Astrocyte (in vitro differentiated cells and primary cell): Measurements from ENCODE around the gene CGREF1. TPM values are rescaled to one million over a fixed set of nuclear protein-coding genes. Genes with fewer than 3 reads are reported as not detected.

ENCODE experiments used
- DNase-seq: peaks from one replicate; pipeline ENCODE4 v3.0.0-alpha.2; 2010; ENCODE audit warnings: low read depth
- FAIRE-seq: peaks from 2 replicates; lab custom pipeline; 2011; peaks lifted over from hg19 to GRCh38; lab: Jason Lieb, UNC
- H2AFZ ChIP-seq: 2 replicates; pipeline ENCODE4 v1.6.0; 2012; ENCODE audit warnings: low read depth, low read length, inconsistent platforms
- H3K27ac ChIP-seq: 2 replicates; pipeline ENCODE4 v1.5.1; 2011; ENCODE audit warnings: low read depth, low read length, inconsistent platforms
- H3K27me3 ChIP-seq: 2 replicates; pipeline ENCODE4 v1.6.0; 2011; ENCODE audit warnings: low read length, inconsistent platforms; ENCODE audit not compliant: insufficient read depth
- H3K36me3 ChIP-seq: 2 replicates; pipeline ENCODE4 v1.5.1; 2011; ENCODE audit warnings: low read length, inconsistent platforms; ENCODE audit not compliant: insufficient read depth
- H3K4me1 ChIP-seq: 2 replicates; pipeline ENCODE4 v1.5.1; 2011; ENCODE audit warnings: low read length, inconsistent platforms; ENCODE audit not compliant: insufficient read depth
- H3K4me2 ChIP-seq: 2 replicates; pipeline ENCODE4 v1.6.0; 2012; ENCODE audit warnings: low read length, inconsistent platforms
- H3K4me3 ChIP-seq: 2 replicates; pipeline ENCODE4 v1.5.1; 2011; ENCODE audit warnings: low read depth, mild to moderate bottlenecking, low read length, inconsistent platforms; ENCODE audit not compliant: insufficient read depth
- H3K79me2 ChIP-seq: 2 replicates; pipeline ENCODE4 v1.6.0; 2012; ENCODE audit warnings: mild to moderate bottlenecking, low read length, inconsistent platforms; ENCODE audit not compliant: insufficient read depth
- H3K9ac ChIP-seq: 2 replicates; pipeline ENCODE4 v1.6.0; 2012; ENCODE audit warnings: mild to moderate bottlenecking, low read length, inconsistent platforms
- H3K9me3 ChIP-seq: 2 replicates; pipeline ENCODE4 v1.5.1; 2012; ENCODE audit warnings: low read depth, mild to moderate bottlenecking, low read length, inconsistent platforms; ENCODE audit not compliant: insufficient read depth
- H4K20me1 ChIP-seq: 2 replicates; pipeline ENCODE4 v1.6.0; 2012; ENCODE audit warnings: low read length, inconsistent platforms; ENCODE audit not compliant: insufficient read depth
- H3K27ac Mint-ChIP-seq: one replicate; pipeline ENCODE4 v1.8.0; 2021; ENCODE audit warnings: mild to moderate bottlenecking, mixed read lengths; ENCODE audit not compliant: unreplicated experiment
- H3K27me3 Mint-ChIP-seq: one replicate; pipeline ENCODE4 v1.8.0; 2021; ENCODE audit warnings: low read depth, mixed read lengths; ENCODE audit not compliant: unreplicated experiment
- H3K36me3 Mint-ChIP-seq: one replicate; pipeline ENCODE4 v1.8.0; 2021; ENCODE audit warnings: low read depth, mixed read lengths; ENCODE audit not compliant: unreplicated experiment
- H3K4me1 Mint-ChIP-seq: one replicate; pipeline ENCODE4 v1.8.0; 2021; ENCODE audit warnings: low read depth, mixed read lengths; ENCODE audit not compliant: unreplicated experiment
- H3K4me3 Mint-ChIP-seq: one replicate; pipeline ENCODE4 v1.8.0; 2021; ENCODE audit warnings: mild to moderate bottlenecking, moderate library complexity, mixed read lengths; ENCODE audit not compliant: unreplicated experiment
- H3K9me3 Mint-ChIP-seq: one replicate; pipeline ENCODE4 v1.8.0; 2021; ENCODE audit warnings: mild to moderate bottlenecking, mixed read lengths; ENCODE audit not compliant: unreplicated experiment
- EZH2 ChIP-seq: IDR thresholded peaks from 2 replicates; pipeline ENCODE4 v1.6.1; 2012; ENCODE audit warnings: mild to moderate bottlenecking, low read length, inconsistent platforms; ENCODE audit not compliant: insufficient read depth
- total RNA-seq: library from RNA; stranded (reverse); gene quantifications from 2 replicates; pipeline ENCODE4 v1.2.1, GENCODE V29; 2021
- TF ChIP-seq, protein P1 (sequence below): IDR thresholded peaks from 2 replicates; pipeline ENCODE4 v1.5.1; 2011; ENCODE audit warnings: low read depth, mild to moderate bottlenecking, inconsistent platforms, low read length, moderate library complexity; ENCODE audit not compliant: insufficient read depth

Gene CGREF1
- total RNA-seq, 1 donor from 2014 or later = 1.8 TPM

DNA sequence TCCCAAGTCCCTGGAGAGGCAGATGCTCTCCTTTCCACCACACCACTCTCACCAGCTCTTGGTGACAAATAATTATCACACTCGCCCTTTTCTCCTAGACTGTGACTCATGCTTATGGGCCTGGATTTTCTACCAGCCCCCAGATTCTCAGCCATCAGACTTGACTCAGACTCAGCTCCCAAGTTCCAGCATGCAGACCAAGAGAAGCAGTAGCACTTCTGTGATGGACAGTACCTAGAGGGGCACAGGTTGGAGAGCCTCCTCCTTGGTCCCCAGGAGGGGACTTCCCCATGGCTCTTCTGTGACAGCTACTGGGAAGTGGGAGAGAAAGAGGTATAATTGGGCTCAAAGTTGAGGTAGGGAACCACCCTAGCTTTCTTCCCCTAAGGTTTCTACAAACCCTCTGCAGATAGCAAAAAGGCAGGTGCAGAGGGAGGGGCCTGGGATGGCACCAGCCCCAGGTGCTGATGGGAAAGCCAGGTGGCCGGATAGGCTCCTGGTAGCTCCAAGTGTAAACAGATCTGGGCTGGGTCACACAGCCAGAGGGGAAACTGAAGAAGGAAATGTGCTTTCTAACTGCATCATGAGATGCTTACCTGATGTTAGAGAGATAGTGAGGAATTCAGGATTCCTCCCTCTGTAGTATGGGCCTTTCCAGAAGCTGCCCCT is 34.0 kb upstream of the CGREF1 start:
- H3K4me1 ChIP-seq = no peaks in the 10 kb centered on the region
- H3K9me3 ChIP-seq = no peaks in the 10 kb centered on the region
- Mint-ChIP-seq H3K4me3 (peak overlapping the region; percentile 28), H3K36me3 (no peaks in the 10 kb centered on the region), H3K9me3 (peaks cover 2% of the 10 kb centered on the region), H3K27ac (no peak overlapping the region), H3K4me1 (no peaks in the 10 kb centered on the region), H3K27me3 (peaks cover 21% of the 10 kb centered on the region)
- FAIRE-seq (no peak), DNase-seq (no peak)
- peaks cover 10% of the 10 kb centered on the region for H3K27me3 ChIP-seq
- no peaks in the 10 kb centered on the region for H3K36me3 ChIP-seq
- H4K20me1 ChIP-seq = no peaks in the 10 kb centered on the region
- no peak overlapping the region for H3K27ac ChIP-seq
- no peaks in the 10 kb centered on the region for H3K79me2 ChIP-seq
- H3K4me3 ChIP-seq = no peak overlapping the region
- H3K9ac ChIP-seq = no peak overlapping the region
- TF ChIP-seq, protein P1, sequence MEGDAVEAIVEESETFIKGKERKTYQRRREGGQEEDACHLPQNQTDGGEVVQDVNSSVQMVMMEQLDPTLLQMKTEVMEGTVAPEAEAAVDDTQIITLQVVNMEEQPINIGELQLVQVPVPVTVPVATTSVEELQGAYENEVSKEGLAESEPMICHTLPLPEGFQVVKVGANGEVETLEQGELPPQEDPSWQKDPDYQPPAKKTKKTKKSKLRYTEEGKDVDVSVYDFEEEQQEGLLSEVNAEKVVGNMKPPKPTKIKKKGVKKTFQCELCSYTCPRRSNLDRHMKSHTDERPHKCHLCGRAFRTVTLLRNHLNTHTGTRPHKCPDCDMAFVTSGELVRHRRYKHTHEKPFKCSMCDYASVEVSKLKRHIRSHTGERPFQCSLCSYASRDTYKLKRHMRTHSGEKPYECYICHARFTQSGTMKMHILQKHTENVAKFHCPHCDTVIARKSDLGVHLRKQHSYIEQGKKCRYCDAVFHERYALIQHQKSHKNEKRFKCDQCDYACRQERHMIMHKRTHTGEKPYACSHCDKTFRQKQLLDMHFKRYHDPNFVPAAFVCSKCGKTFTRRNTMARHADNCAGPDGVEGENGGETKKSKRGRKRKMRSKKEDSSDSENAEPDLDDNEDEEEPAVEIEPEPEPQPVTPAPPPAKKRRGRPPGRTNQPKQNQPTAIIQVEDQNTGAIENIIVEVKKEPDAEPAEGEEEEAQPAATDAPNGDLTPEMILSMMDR = no peak
- no peak for TF ChIP-seq EZH2
- H2AFZ ChIP-seq = no peak overlapping the region
- no peak overlapping the region for H3K4me2 ChIP-seq

DNA sequence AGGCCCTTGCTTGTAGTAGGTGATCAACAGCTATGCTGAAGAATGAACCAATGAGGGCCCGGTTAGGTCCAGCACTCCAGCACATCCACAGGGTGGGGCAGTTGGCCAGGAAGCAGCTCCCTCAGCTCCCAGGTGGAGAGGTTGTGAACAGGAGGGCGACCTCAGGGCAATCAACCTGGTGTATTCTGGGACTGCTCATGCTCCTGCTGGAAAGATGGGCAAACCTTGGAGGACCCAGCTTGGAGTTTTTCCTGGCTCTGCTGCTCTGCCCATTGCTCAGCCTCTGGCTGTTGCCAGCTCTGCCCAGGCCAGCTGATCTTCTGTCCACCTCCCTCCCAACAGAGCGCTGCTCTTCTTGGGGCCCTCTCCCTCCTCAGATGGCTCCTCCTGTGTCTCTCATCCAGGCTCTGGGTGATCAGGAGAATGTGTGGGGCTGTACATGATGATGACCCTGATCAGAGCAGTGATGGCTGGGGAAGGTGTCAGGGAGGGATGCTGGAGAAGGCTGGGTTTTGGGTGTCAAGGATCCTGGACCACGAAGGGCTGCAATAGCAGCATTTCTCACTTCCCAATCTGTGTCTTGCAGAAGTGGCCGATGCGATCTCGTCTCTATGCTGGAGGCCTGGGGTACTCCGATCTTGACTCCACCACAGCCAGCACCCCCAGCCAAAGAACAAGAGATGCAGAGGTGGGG is 33.3 kb upstream of the CGREF1 start:
- H2AFZ ChIP-seq = no peak overlapping the region
- Mint-ChIP-seq H3K4me3 (no peak overlapping the region), H3K27me3 (peaks cover 21% of the 10 kb centered on the region), H3K36me3 (no peaks in the 10 kb centered on the region), H3K27ac (no peak overlapping the region), H3K4me1 (no peaks in the 10 kb centered on the region), H3K9me3 (peaks cover 2% of the 10 kb centered on the region)
- peaks cover 10% of the 10 kb centered on the region for H3K27me3 ChIP-seq
- no peak overlapping the region for H3K27ac ChIP-seq
- TF ChIP-seq, protein P1 = no peak
- TF ChIP-seq EZH2 = no peak
- no peaks in the 10 kb centered on the region for H3K79me2 ChIP-seq
- DNase-seq (no peak), FAIRE-seq (no peak)
- no peaks in the 10 kb centered on the region for H3K4me1 ChIP-seq
- H3K9me3 ChIP-seq = no peaks in the 10 kb centered on the region
- no peak overlapping the region for H3K4me2 ChIP-seq
- no peak overlapping the region for H3K9ac ChIP-seq
- H4K20me1 ChIP-seq = no peaks in the 10 kb centered on the region
- no peaks in the 10 kb centered on the region for H3K36me3 ChIP-seq
- no peak overlapping the region for H3K4me3 ChIP-seq
